ENCODE data around the gene CASK. TPM values are rescaled to one million over a fixed set of nuclear protein-coding genes. Genes with fewer than 3 reads are reported as not detected.

Gene CASK
- polyA plus RNA-seq, 3 donors: 43.6 to 48.2 (median 47.1) TPM

- no peak for DNase-seq
Observed at GRCh38 chrX:41858161-41858775, 65.1 kb downstream of the CASK start.

GRCh38 chrX:41857670-41858069, 65.7 kb downstream of the CASK start:
- no peak for DNase-seq

GRCh38 chrX:41846714-41847113, 76.6 kb downstream of the CASK start:
- no peak for DNase-seq

- no peak for DNase-seq
Observed at GRCh38 chrX:41837270-41837944, 85.9 kb downstream of the CASK start.

GRCh38 chrX:41828826-41829225, 94.5 kb downstream of the CASK start:
- no peak for DNase-seq

- no peak for DNase-seq
Observed at GRCh38 chrX:41827886-41828285, 95.5 kb downstream of the CASK start.

- DNase-seq: no peak
Observed at GRCh38 chrX:41825796-41826195, 97.6 kb downstream of the CASK start.

- no peak for DNase-seq
Observed at GRCh38 chrX:41824551-41824950, 98.8 kb downstream of the CASK start.

GRCh38 chrX:41823402-41823801, 100.0 kb downstream of the CASK start:
- no peak for DNase-seq

- DNase-seq: no peak
Observed at GRCh38 chrX:41822892-41823291, 100.5 kb downstream of the CASK start.

GRCh38 chrX:41808047-41808446, 115.3 kb downstream of the CASK start:
- DNase-seq: no peak

- no peak for DNase-seq
Observed at GRCh38 chrX:41802958-41803357, 120.4 kb downstream of the CASK start.

- DNase-seq: no peak
Observed at GRCh38 chrX:41799661-41800060, 123.7 kb downstream of the CASK start.

- no peak for DNase-seq
Observed at GRCh38 chrX:41796577-41796976, 126.8 kb downstream of the CASK start.

- no peak for DNase-seq
Observed at GRCh38 chrX:41796046-41796445, 127.3 kb downstream of the CASK start.

GRCh38 chrX:41789374-41789773, 134.0 kb downstream of the CASK start:
- DNase-seq: no peak

GRCh38 chrX:41785685-41786084, 137.7 kb downstream of the CASK start:
- no peak for DNase-seq

- DNase-seq: no peak
Observed at GRCh38 chrX:41781500-41781899, 141.9 kb downstream of the CASK start.

GRCh38 chrX:41779941-41780340, 143.4 kb downstream of the CASK start:
- DNase-seq: no peak

GRCh38 chrX:41779030-41779564, 144.3 kb downstream of the CASK start:
- DNase-seq: peak; percentile 8

- no peak for DNase-seq
Observed at GRCh38 chrX:41761702-41762101, 161.7 kb downstream of the CASK start.

- DNase-seq: no peak
Observed at GRCh38 chrX:41761169-41761568, 162.2 kb downstream of the CASK start.

GRCh38 chrX:41759817-41760216, 163.5 kb downstream of the CASK start:
- no peak for DNase-seq

- DNase-seq: no peak
Observed at GRCh38 chrX:41758401-41758800, 165.0 kb downstream of the CASK start.

All from renal pelvis (tissue), 4 donors.